Neural cell (in vitro differentiated cells): ENCODE measurements around the gene LXN.

ENCODE experiments used
- CTCF ChIP-seq: fragments of 450-650 bp; IDR thresholded peaks from 2 replicates; pipeline ENCODE4 v1.5.1; 2014; ENCODE audit warnings: antibody characterized with exemption, mild to moderate bottlenecking, moderate library complexity; ENCODE audit not compliant: poor library complexity, severe bottlenecking
- EP300 ChIP-seq: fragments of 450-650 bp; conservative IDR thresholded peaks from 2 replicates; pipeline ENCODE4 v1.6.1; 2014; ENCODE audit warnings: antibody characterized with exemption, mild to moderate bottlenecking, moderate library complexity; ENCODE audit not compliant: poor library complexity, severe bottlenecking
- EZH2 ChIP-seq: fragments of 200-600, 300-800 bp; shearing (Covaris generic), sonication (generic); IDR thresholded peaks from 2 replicates; pipeline ENCODE4 v1.6.1; 2014; ENCODE audit warnings: antibody characterized with exemption, low read length, borderline replicate concordance, mild to moderate bottlenecking; ENCODE audit not compliant: insufficient read depth, poor library complexity, severe bottlenecking
- POLR2AphosphoS5 ChIP-seq: IDR thresholded peaks from 2 replicates; pipeline ENCODE4 v1.6.1; 2012
- RAD21 ChIP-seq: fragments of 450-650 bp; conservative IDR thresholded peaks from 2 replicates; pipeline ENCODE4 v1.6.1; 2014; ENCODE audit warnings: antibody characterized with exemption, mild to moderate bottlenecking, moderate library complexity
- SMC3 ChIP-seq: fragments of 450-650 bp; conservative IDR thresholded peaks from 2 replicates; pipeline ENCODE4 v1.6.1; 2014; ENCODE audit warnings: antibody characterized with exemption, mild to moderate bottlenecking, moderate library complexity; ENCODE audit not compliant: poor library complexity
- TAF1 ChIP-seq: IDR thresholded peaks from 2 replicates; pipeline ENCODE4 v1.6.1; 2012; ENCODE audit warnings: low read depth

GRCh38 chr3:158651192-158651591 is 21.3 kb downstream of the LXN start:
- TF ChIP-seq RAD21 (no peak), CTCF (no peak), POLR2AphosphoS5 (no peak), EP300 (no peak), TAF1 (no peak), SMC3 (no peak), EZH2 (no peak)
